Measurements from ENCODE around the gene SLC10A4. TPM values are rescaled to one million over a fixed set of nuclear protein-coding genes. Genes with fewer than 3 reads are reported as not detected.

Gene SLC10A4
- polyA plus RNA-seq, 2 of the 4 experiments (the other 2 are of a cell fraction), result 5.6 to 7.6 TPM

DNA sequence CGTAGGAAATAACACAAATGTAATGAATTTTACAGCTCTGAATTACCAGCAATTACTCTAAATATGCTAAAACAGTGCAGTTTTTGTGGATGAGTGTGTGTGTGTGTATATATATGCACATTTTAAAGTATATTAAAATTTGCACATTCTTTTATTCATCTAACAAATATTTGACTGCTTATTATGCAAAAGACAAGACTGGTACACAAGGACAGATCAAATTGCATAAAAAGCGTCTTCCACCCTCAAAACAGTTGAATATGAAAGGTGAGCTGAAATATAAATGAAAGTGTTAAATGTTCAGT, 20.8 kb downstream of the SLC10A4 start:
- ChIA-PET POLR2A (no interaction called here), CTCF (no interaction called here)
- Histone ChIP-seq H3K4me1 (peaks cover 16% of the 10 kb centered on the region), H3K27ac (peak overlapping the region; percentile 45 to 52; a peak in 4 of 6 replicates), H3K4me2 (peak overlapping the region; percentile 62), H3K4me3 (no peak overlapping the region), H3K9me3 (no peaks in the 10 kb centered on the region)
- FAIRE-seq (no peak), ATAC-seq (no peak), DNase-seq (ENCODE audit: low read depth in 1 of 2, low spot score in 1 of 2) (no peak)
- TF ChIP-seq NFE2L2 (conservative IDR thresholded peaks at IDR 0.05; ENCODE audit: low read length), result no peak
- TF ChIP-seq, protein P1, sequence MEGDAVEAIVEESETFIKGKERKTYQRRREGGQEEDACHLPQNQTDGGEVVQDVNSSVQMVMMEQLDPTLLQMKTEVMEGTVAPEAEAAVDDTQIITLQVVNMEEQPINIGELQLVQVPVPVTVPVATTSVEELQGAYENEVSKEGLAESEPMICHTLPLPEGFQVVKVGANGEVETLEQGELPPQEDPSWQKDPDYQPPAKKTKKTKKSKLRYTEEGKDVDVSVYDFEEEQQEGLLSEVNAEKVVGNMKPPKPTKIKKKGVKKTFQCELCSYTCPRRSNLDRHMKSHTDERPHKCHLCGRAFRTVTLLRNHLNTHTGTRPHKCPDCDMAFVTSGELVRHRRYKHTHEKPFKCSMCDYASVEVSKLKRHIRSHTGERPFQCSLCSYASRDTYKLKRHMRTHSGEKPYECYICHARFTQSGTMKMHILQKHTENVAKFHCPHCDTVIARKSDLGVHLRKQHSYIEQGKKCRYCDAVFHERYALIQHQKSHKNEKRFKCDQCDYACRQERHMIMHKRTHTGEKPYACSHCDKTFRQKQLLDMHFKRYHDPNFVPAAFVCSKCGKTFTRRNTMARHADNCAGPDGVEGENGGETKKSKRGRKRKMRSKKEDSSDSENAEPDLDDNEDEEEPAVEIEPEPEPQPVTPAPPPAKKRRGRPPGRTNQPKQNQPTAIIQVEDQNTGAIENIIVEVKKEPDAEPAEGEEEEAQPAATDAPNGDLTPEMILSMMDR (IDR thresholded peaks at IDR 0.05), result no peak
- TF ChIP-seq RNF2 (IDR thresholded peaks at IDR 0.05; ENCODE audit: borderline replicate concordance, low read depth), result no peak
- TF ChIP-seq, protein P2, sequence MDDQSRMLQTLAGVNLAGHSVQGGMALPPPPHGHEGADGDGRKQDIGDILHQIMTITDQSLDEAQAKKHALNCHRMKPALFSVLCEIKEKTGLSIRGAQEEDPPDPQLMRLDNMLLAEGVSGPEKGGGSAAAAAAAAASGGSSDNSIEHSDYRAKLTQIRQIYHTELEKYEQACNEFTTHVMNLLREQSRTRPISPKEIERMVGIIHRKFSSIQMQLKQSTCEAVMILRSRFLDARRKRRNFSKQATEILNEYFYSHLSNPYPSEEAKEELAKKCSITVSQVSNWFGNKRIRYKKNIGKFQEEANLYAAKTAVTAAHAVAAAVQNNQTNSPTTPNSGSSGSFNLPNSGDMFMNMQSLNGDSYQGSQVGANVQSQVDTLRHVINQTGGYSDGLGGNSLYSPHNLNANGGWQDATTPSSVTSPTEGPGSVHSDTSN (IDR thresholded peaks at IDR 0.05), result no peak
- TF ChIP-seq, protein P3, sequence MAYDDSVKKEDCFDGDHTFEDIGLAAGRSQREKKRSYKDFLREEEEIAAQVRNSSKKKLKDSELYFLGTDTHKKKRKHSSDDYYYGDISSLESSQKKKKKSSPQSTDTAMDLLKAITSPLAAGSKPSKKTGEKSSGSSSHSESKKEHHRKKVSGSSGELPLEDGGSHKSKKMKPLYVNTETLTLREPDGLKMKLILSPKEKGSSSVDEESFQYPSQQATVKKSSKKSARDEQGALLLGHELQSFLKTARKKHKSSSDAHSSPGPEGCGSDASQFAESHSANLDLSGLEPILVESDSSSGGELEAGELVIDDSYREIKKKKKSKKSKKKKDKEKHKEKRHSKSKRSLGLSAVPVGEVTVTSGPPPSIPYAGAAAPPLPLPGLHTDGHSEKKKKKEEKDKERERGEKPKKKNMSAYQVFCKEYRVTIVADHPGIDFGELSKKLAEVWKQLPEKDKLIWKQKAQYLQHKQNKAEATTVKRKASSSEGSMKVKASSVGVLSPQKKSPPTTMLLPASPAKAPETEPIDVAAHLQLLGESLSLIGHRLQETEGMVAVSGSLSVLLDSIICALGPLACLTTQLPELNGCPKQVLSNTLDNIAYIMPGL (CRISPR knock-in tag; IDR thresholded peaks at IDR 0.05; ENCODE audit: borderline replicate concordance), result no peak
- no peak for TF ChIP-seq HOXB13 (CRISPR knock-in tag; IDR thresholded peaks at IDR 0.05; ENCODE audit: low read depth)
- no peak for TF ChIP-seq SMC3 (IDR thresholded peaks at IDR 0.05)
- TF ChIP-seq, protein P4, sequence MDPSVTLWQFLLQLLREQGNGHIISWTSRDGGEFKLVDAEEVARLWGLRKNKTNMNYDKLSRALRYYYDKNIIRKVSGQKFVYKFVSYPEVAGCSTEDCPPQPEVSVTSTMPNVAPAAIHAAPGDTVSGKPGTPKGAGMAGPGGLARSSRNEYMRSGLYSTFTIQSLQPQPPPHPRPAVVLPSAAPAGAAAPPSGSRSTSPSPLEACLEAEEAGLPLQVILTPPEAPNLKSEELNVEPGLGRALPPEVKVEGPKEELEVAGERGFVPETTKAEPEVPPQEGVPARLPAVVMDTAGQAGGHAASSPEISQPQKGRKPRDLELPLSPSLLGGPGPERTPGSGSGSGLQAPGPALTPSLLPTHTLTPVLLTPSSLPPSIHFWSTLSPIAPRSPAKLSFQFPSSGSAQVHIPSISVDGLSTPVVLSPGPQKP (IDR thresholded peaks at IDR 0.05; ENCODE audit: low read depth, low read length), result no peak
- no peak for TF ChIP-seq HDAC2 (IDR thresholded peaks at IDR 0.05)
- TF ChIP-seq SREBF2 (IDR thresholded peaks at IDR 0.05), result no peak
- TF ChIP-seq ZC3H11A (IDR thresholded peaks at IDR 0.05), result no peak
- TF ChIP-seq, protein P5, sequence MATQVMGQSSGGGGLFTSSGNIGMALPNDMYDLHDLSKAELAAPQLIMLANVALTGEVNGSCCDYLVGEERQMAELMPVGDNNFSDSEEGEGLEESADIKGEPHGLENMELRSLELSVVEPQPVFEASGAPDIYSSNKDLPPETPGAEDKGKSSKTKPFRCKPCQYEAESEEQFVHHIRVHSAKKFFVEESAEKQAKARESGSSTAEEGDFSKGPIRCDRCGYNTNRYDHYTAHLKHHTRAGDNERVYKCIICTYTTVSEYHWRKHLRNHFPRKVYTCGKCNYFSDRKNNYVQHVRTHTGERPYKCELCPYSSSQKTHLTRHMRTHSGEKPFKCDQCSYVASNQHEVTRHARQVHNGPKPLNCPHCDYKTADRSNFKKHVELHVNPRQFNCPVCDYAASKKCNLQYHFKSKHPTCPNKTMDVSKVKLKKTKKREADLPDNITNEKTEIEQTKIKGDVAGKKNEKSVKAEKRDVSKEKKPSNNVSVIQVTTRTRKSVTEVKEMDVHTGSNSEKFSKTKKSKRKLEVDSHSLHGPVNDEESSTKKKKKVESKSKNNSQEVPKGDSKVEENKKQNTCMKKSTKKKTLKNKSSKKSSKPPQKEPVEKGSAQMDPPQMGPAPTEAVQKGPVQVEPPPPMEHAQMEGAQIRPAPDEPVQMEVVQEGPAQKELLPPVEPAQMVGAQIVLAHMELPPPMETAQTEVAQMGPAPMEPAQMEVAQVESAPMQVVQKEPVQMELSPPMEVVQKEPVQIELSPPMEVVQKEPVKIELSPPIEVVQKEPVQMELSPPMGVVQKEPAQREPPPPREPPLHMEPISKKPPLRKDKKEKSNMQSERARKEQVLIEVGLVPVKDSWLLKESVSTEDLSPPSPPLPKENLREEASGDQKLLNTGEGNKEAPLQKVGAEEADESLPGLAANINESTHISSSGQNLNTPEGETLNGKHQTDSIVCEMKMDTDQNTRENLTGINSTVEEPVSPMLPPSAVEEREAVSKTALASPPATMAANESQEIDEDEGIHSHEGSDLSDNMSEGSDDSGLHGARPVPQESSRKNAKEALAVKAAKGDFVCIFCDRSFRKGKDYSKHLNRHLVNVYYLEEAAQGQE (IDR thresholded peaks at IDR 0.05), result no peak
- TF ChIP-seq FOSB (CRISPR knock-in tag; IDR thresholded peaks at IDR 0.05), result no peak
- TF ChIP-seq GATA3 (IDR thresholded peaks at IDR 0.05; ENCODE audit: borderline replicate concordance), result no peak
- no peak for TF ChIP-seq RARB (CRISPR knock-in tag; IDR thresholded peaks at IDR 0.05)
- TF ChIP-seq TP53 (CRISPR knock-in tag; IDR thresholded peaks at IDR 0.05), result no peak
- TF ChIP-seq TFCP2L1 (CRISPR knock-in tag; IDR thresholded peaks at IDR 0.05), result no peak
- TF ChIP-seq HEYL (CRISPR knock-in tag; IDR thresholded peaks at IDR 0.05), result no peak
- 88% methylated on average over 2 of the region's 2 CpGs for WGBS (ENCODE audit: missing lambda C conversion rate)

DNA sequence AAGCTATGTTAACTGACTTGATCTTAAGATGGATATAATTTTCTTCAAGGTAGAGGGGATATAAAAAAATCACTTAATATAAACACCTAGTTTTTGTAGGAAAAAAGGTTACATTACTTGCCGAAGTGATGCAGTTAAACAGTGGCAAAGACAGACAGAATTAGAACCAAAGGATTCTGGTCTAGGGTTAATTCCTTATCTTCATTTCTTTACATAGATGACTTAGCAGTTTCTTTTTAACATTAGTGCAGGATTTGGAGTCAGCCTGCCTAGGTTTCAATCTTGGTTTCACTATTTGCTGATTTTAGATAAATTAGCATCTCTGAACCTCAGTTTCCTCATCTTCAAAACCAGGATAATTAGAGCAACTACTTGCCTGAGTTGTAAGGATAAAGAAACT, 21.2 kb downstream of the SLC10A4 start:
- H3K4me3 ChIP-seq, result no peak overlapping the region
- CTCF ChIA-PET, result no interaction called here
- H3K9me3 ChIP-seq, result no peaks in the 10 kb centered on the region
- H3K4me2 ChIP-seq, result peak overlapping the region; percentile 62
- DNase-seq (ENCODE audit: low read depth in 1 of 2, low spot score in 1 of 2) (peak in 1 of 2 experiments; percentile 12), FAIRE-seq (no peak), ATAC-seq (no peak)
- H3K4me1 ChIP-seq, result peaks cover 16% of the 10 kb centered on the region
- TF ChIP-seq MYC (IDR thresholded peaks at IDR 0.05; ENCODE audit: borderline replicate concordance, low read length) (no peak), MAFK (IDR thresholded peaks at IDR 0.05; ENCODE audit: partially characterized antibody) (peak; percentile 70), EP300 (IDR thresholded peaks at IDR 0.05) (no peak)
- 7% methylated on average over 1 of the region's 1 CpG for WGBS (ENCODE audit: missing lambda C conversion rate)
- POLR2A ChIA-PET, result no interaction called here
- H3K27ac ChIP-seq, result peak overlapping the region; percentile 45 to 52; a peak in 4 of 6 replicates
